A673 (cell line): ENCODE data around the gene ADARB2. TPM values are rescaled to one million over a fixed set of nuclear protein-coding genes. Genes with fewer than 3 reads are reported as not detected.

Source experiments
- BruUV-seq: library from RNA; stranded (reverse); fragments of 400-500 nt; replicated peaks from 2 replicates; lab custom pipeline; 2021; lab: Mats Ljungman, UMichigan
- CTCF ChIA-PET: fragments of 300-600 bp; sonication (Branson Sonifier 250); formaldehyde crosslinking; loops from one replicate; lab custom pipeline; 2022; ENCODE audit warnings: antibody characterized with exemption; lab: Charles Lee
- POLR2A ChIA-PET: fragments of 300-600 bp; sonication (Branson Sonifier 250); formaldehyde crosslinking; loops from one replicate; lab custom pipeline; 2022; ENCODE audit warnings: antibody characterized with exemption; ENCODE audit not compliant: low non-redundant PET; lab: Charles Lee
- DNase-seq: peaks from one replicate; pipeline ENCODE4 v3.0.0-alpha.2; 2015; ENCODE audit warnings: low spot score
- H3K27ac ChIP-seq: fragments of 200-600 bp; sonication (generic); 2 replicates; pipeline ENCODE4 v1.5.1; 2016; ENCODE audit warnings: mixed run types, low read depth, mild to moderate bottlenecking, mixed read lengths, antibody characterized with exemption, low read length; ENCODE audit not compliant: poor library complexity, severe bottlenecking
- H3K27me3 ChIP-seq: fragments of 200-600 bp; sonication (generic); replicated peaks from 2 replicates; pipeline ENCODE4 v1.6.1; 2017; ENCODE audit warnings: mixed run types, low read depth, mild to moderate bottlenecking, mixed read lengths, antibody characterized with exemption, low read length; ENCODE audit not compliant: insufficient read depth, poor library complexity
- H3K36me3 ChIP-seq: fragments of 200-600 bp; sonication (generic); 2 replicates; pipeline ENCODE4 v1.6.1; 2016; ENCODE audit warnings: mixed run types, mild to moderate bottlenecking, mixed read lengths, antibody characterized with exemption, low read length; ENCODE audit not compliant: insufficient read depth, poor library complexity, severe bottlenecking
- H3K4me1 ChIP-seq: fragments of 200-600 bp; sonication (generic); 2 replicates; pipeline ENCODE4 v1.6.1; 2017; ENCODE audit warnings: mixed run types, mild to moderate bottlenecking, mixed read lengths, antibody characterized with exemption, low read length; ENCODE audit not compliant: insufficient read depth, poor library complexity, severe bottlenecking
- H3K4me3 ChIP-seq: fragments of 200-600 bp; sonication (generic); 2 replicates; pipeline ENCODE4 v1.5.1; 2016; ENCODE audit warnings: low read depth, mixed run types, mild to moderate bottlenecking, mixed read lengths, low read length; ENCODE audit not compliant: poor library complexity, severe bottlenecking
- H3K9me3 ChIP-seq: fragments of 200-600 bp; sonication (generic); 2 replicates; pipeline ENCODE4 v1.6.1; 2016; ENCODE audit warnings: mixed run types, low read depth, mild to moderate bottlenecking, mixed read lengths, antibody characterized with exemption, low read length; ENCODE audit not compliant: poor library complexity, severe bottlenecking
- CTCF ChIP-seq: fragments of 300-800, 200-600 bp; sonication (generic); conservative IDR thresholded peaks from 2 replicates; pipeline ENCODE4 v1.5.1; 2017; ENCODE audit warnings: low read depth, mild to moderate bottlenecking, antibody characterized with exemption, low read length, moderate library complexity, mixed read lengths
- EZH2 ChIP-seq: fragments of 200-600 bp; sonication (generic); IDR thresholded peaks from 2 replicates; pipeline ENCODE4 v1.6.1; 2017; ENCODE audit warnings: borderline replicate concordance, low read depth, mild to moderate bottlenecking, mixed read lengths, antibody characterized with exemption, low read length; ENCODE audit not compliant: poor library complexity, severe bottlenecking
- intact Hi-C: fragments of 100-400 bp; cut with micrococcal nuclease; formaldehyde crosslinking; loops from one replicate; pipeline ENCODE4 v1.10.0; 2022; ENCODE audit not compliant: unreplicated experiment
- total RNA-seq: library from RNA; stranded (reverse); gene quantifications from 2 replicates; pipeline ENCODE4 v1.2.3, GENCODE V29; 2021

ADARB2 gene
- total RNA-seq, 1 experiment from 2014 or later: not detected

- ChIA-PET POLR2A (no interaction called here), CTCF (no interaction called here)
- Histone ChIP-seq H3K36me3 (no peaks in the 10 kb centered on the region), H3K4me1 (no peaks in the 10 kb centered on the region), H3K27me3 (no peaks in the 10 kb centered on the region), H3K9me3 (no peaks in the 10 kb centered on the region), H3K4me3 (no peak overlapping the region), H3K27ac (no peak overlapping the region)
- no peak for DNase-seq
- BruUV-seq: no TSS peak
- intact Hi-C loops: no loop called here
- TF ChIP-seq EZH2 (no peak), CTCF (no peak)
Measured at GRCh38 chr10:1152386-1153250, 584.7 kb downstream of the ADARB2 start.

- no TSS peak for BruUV-seq
- Histone ChIP-seq H3K9me3 (no peaks in the 10 kb centered on the region), H3K4me1 (no peaks in the 10 kb centered on the region), H3K27me3 (no peaks in the 10 kb centered on the region), H3K27ac (no peak overlapping the region), H3K36me3 (no peaks in the 10 kb centered on the region), H3K4me3 (no peak overlapping the region)
- intact Hi-C loops: no loop called here
- TF ChIP-seq EZH2 (no peak), CTCF (no peak)
- no peak for DNase-seq
- POLR2A ChIA-PET: no interaction called here
- CTCF ChIA-PET: no interaction called here
Measured at GRCh38 chr10:1151076-1152033, 586.0 kb downstream of the ADARB2 start.

- POLR2A ChIA-PET: no interaction called here
- intact Hi-C loops: no loop called here
- Histone ChIP-seq H3K4me3 (no peak overlapping the region), H3K36me3 (no peaks in the 10 kb centered on the region), H3K27ac (no peak overlapping the region), H3K4me1 (no peaks in the 10 kb centered on the region), H3K27me3 (no peaks in the 10 kb centered on the region), H3K9me3 (peaks cover 7% of the 10 kb centered on the region)
- TF ChIP-seq EZH2: no peak
- no peak for TF ChIP-seq CTCF
- no peak for DNase-seq
- CTCF ChIA-PET: no interaction called here
- BruUV-seq: no TSS peak
Measured at GRCh38 chr10:1150638-1150955, 586.7 kb downstream of the ADARB2 start.
